ENCODE measurements around the gene LRMDA. TPM values are rescaled to one million over a fixed set of nuclear protein-coding genes. Genes with fewer than 3 reads are reported as not detected.

Gene LRMDA
- total and polyA plus RNA-seq, 2 of the 4 experiments (the other 2 are of a cell fraction), result 0.07 TPM; not detected in 1

DNA sequence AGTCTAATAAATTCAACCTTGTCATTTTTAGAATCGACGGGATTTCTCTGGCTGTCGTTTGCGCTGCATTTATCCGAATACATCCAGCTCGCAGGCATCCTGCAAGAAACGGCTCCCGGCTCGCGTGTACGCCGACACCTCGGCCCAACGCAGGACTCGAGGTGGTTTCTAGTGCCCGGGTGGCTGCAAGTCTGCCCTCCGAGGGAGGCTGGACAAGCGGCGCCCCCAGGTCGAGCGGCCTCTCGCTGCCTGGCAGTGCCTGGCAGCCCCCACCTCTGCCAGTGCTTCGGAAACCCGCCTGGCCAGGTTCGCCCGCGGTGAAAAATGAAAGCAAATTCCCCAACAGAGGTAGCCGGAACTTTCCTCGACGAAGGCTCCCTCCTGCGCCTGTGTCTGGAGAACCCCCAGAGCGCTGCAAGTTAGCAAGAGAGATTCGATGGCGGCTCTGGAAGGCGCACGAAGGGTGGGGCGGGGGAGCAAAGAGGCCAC is 24.2 kb upstream of the LRMDA start:
- dilution Hi-C loops (cut with HindIII; ENCODE audit: low sequenced_read_pairs, unreplicated experiment), result no loop called here
- no peaks in the 10 kb centered on the region for H4K20me1 ChIP-seq (ENCODE audit: insufficient read depth, low read length)
- H3K4me1 ChIP-seq (ENCODE audit: control insufficient read depth, insufficient read depth, low read length), result peaks cover 2% of the 10 kb centered on the region; the same call in 1 of the 2 replicates
- H3K36me3 ChIP-seq (ENCODE audit: control insufficient read depth, insufficient read depth, low read length), result 0 out of 2 replicates have a peak, but pooled peaks cover 1% of the 10 kb centered on the region
- in situ Hi-C loops (cut with MboI; ENCODE audit: low sequenced_read_pairs), result loop anchor here (10.0 to 25.0 kb wide), 4 partner anchors 630 to 1580 kb away; no protein-coding TSS in a partner anchor
- H3K27me3 ChIP-seq (ENCODE audit: control insufficient read depth, insufficient read depth, low read length), result peaks cover 10% of the 10 kb centered on the region; the same call in 1 of the 2 replicates
- no peak overlapping the region for H2AFZ ChIP-seq (replicated peaks; ENCODE audit: low read length, poor library complexity)
- H3K27ac ChIP-seq (ENCODE audit: insufficient read depth, low read length), result no peak overlapping the region
- TF ChIP-seq MXI1 (IDR thresholded peaks at IDR 0.05; ENCODE audit: borderline replicate concordance, low read depth, low read length), result no peak
- no peak for TF ChIP-seq RCOR1 (IDR thresholded peaks at IDR 0.05; ENCODE audit: insufficient replicate concordance, low read length)
- no peak for TF ChIP-seq POLR2A (IDR thresholded peaks at IDR 0.05; ENCODE audit: low read depth, low read length)
- TF ChIP-seq, protein P1, sequence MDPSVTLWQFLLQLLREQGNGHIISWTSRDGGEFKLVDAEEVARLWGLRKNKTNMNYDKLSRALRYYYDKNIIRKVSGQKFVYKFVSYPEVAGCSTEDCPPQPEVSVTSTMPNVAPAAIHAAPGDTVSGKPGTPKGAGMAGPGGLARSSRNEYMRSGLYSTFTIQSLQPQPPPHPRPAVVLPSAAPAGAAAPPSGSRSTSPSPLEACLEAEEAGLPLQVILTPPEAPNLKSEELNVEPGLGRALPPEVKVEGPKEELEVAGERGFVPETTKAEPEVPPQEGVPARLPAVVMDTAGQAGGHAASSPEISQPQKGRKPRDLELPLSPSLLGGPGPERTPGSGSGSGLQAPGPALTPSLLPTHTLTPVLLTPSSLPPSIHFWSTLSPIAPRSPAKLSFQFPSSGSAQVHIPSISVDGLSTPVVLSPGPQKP (IDR thresholded peaks at IDR 0.05; ENCODE audit: borderline replicate concordance, low read depth, low read length), result no peak
- no peak for TF ChIP-seq BHLHE40 (IDR thresholded peaks at IDR 0.05; ENCODE audit: low read depth, low read length)
- no peak for TF ChIP-seq RAD21 (IDR thresholded peaks at IDR 0.05; ENCODE audit: low read length)
- TF ChIP-seq MAFK (IDR thresholded peaks at IDR 0.05; ENCODE audit: low read depth, low read length), result no peak
- TF ChIP-seq RFX5 (IDR thresholded peaks at IDR 0.05; ENCODE audit: low read depth, low read length), result no peak
- TF ChIP-seq NFE2L2 (IDR thresholded peaks at IDR 0.05; ENCODE audit: low read depth, low read length), result no peak
- H2AK5ac ChIP-seq (ENCODE audit: low read depth, low read length), result no peak overlapping the region
- H2BK15ac ChIP-seq (ENCODE audit: low read depth, low read length), result no peak overlapping the region
- H3K9me3 ChIP-seq (ENCODE audit: control insufficient read depth, insufficient read depth, low read length), result no peaks in the 10 kb centered on the region
- H3K14ac ChIP-seq (replicated peaks; ENCODE audit: low read depth, low read length), result no peak overlapping the region
- ChIA-PET CTCF (interaction anchor here (0.6 kb wide), 1 partner anchor 14 kb away, joined by 3 read pairs; no protein-coding TSS in a partner anchor), POLR2A (ENCODE audit: unreplicated experiment) (no interaction called here)
- no peaks in the 10 kb centered on the region; a peak in 1 of 4 replicates for H3K79me1 ChIP-seq (ENCODE audit: low read depth in 1 of 2, low read length in 2 of 2)
- H3K4ac ChIP-seq (ENCODE audit: low read depth, low read length), result no peak overlapping the region
- no peak overlapping the region for H2BK5ac ChIP-seq (ENCODE audit: low read depth, low read length, poor library complexity, severe bottlenecking)
- ATAC-seq (ENCODE audit: low read depth) (no peak), DNase-seq (no peak)
- H3K4me3 ChIP-seq (ENCODE audit: insufficient read depth, low read depth, low read length), result no peak overlapping the region
- H4K5ac ChIP-seq (ENCODE audit: low read depth, low read length), result no peak overlapping the region
- H3K56ac ChIP-seq (ENCODE audit: extremely low read depth, insufficient read depth, low read length), result no peak overlapping the region
- H4K91ac ChIP-seq (ENCODE audit: insufficient read depth, low read depth, low read length), result no peak overlapping the region; the same call in 1 of the 2 replicates
- no peaks in the 10 kb centered on the region for H3K9me1 ChIP-seq (ENCODE audit: insufficient read depth, low read length)
- BruUV-seq (replicated peaks), result no TSS peak
- no peak overlapping the region for H3K23ac ChIP-seq (ENCODE audit: low read depth, low read length)
- H3K9ac ChIP-seq (ENCODE audit: low read depth, low read length), result no peak overlapping the region
- intact Hi-C loops (cut with micrococcal nuclease), result loop anchor here (10.0 kb wide), 1 partner anchor 1028 kb away; no protein-coding TSS in a partner anchor
- H3K4me2 ChIP-seq (ENCODE audit: low read depth, low read length), result no peak overlapping the region; the same call in 1 of the 2 replicates
- H4K8ac ChIP-seq (ENCODE audit: low read depth in 2 of 2, low read length in 2 of 2), result no peak overlapping the region
- no peak overlapping the region for H2BK20ac ChIP-seq (ENCODE audit: low read depth, low read length)
- 60% methylated on average over 25 of the region's 37 CpGs; no CpG with 5 or more reads in 1 of the 2 experiments for WGBS, 2 experiments (ENCODE audit: extremely low coverage in 2 of 2, insufficient read length in 1 of 2)
- H3K18ac ChIP-seq (ENCODE audit: low read depth, low read length), result no peak overlapping the region
- H2AK9ac ChIP-seq (replicated peaks; ENCODE audit: low read depth, low read length, poor library complexity), result no peak overlapping the region
- H2BK120ac ChIP-seq (ENCODE audit: low read depth, low read length), result no peak overlapping the region

Data from IMR-90 (cell line).